ENCODE data around the gene MFN2. TPM values are rescaled to one million over a fixed set of nuclear protein-coding genes. Genes with fewer than 3 reads are reported as not detected.

Gene MFN2
- polyA plus RNA-seq, 1 donor: 71.4 TPM

DNA sequence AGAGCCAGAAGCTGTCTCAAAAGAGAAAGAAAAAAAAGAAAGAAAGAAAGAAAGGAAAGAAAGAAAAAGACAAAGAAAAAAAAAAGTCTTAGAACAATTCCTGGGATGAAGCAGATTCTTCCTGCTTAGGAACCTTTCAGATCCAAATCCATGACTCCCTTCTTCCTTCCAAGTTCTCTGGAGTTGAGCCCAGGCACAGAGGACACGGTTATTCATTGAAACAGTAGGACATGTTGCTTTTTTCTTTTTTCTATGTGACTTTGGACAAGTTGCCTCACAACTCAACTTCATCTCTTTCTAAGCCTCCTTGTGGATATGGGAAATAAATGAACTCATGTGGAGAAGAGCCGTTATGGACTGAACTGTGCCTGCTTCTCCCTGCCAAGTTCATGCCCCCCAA lies 68.1 kb downstream of the MFN2 start:
- no peak for DNase-seq

DNA sequence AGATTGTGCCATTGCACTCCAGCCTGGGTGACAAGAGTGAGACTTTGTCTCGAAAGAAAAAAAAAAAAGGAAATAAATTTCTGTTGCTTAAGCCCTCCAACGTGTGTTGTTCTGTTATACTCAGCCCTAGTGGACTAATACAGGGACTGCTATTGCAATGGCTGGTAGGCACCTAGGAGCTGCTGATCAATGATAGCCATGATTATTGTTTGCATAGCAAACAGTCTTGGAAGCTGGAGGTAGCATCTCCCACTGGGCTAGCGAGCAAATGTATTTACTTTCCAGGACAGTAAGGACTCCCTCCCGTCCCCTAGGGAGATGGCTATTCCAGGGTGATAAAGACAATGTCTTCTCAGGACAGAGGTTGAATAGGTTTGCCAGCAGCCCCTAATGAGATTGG lies 69.4 kb downstream of the MFN2 start:
- DNase-seq: no peak

DNA sequence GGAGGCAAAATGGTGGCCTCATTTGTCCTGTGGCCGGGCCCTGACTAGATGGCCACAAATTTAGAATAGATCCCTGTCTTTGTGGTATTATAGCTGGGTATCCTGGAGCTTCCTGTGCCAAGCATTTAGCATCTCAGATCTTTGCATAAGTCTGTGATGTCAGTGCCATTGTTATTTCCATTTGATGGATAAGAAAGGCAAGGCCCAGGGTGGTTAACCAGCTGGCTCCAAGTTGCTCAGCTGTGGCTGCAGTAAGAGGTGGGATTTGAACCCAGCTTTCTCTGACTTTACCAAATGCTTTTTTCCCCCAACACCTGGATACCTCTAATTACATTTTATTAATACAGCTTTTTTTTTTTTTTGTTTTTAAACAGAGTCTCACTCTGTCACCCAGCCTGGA lies 71.1 kb downstream of the MFN2 start:
- no peak for DNase-seq

DNA sequence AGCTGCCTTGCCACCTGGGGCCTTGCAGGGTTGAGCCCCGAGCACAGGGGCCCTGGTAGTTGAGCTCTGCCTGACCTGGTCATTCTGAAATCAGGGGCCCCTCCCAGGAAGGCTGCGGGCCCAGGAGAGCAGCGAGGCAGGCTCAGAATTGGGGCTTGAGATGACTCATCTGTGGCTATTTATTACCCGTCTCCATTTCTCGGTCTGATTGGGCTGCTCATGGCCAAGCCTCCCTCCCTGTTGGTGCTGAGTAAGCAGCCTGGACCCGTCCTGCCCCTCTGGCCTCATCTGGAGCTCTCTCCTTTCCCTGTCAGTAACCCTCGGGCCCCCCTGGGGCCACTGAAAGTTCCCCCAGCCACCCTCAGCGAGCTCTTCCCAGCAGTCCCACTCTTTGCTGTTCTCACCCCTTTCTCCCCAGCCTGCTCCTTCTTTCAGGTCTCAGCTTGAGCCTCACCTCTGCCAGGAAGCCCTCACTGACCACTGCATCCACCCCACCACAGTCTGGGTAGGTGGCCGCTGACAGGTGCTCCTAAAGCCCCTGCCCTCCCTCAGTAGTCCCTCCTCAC lies 71.8 kb downstream of the MFN2 start:
- DNase-seq: no peak

DNA sequence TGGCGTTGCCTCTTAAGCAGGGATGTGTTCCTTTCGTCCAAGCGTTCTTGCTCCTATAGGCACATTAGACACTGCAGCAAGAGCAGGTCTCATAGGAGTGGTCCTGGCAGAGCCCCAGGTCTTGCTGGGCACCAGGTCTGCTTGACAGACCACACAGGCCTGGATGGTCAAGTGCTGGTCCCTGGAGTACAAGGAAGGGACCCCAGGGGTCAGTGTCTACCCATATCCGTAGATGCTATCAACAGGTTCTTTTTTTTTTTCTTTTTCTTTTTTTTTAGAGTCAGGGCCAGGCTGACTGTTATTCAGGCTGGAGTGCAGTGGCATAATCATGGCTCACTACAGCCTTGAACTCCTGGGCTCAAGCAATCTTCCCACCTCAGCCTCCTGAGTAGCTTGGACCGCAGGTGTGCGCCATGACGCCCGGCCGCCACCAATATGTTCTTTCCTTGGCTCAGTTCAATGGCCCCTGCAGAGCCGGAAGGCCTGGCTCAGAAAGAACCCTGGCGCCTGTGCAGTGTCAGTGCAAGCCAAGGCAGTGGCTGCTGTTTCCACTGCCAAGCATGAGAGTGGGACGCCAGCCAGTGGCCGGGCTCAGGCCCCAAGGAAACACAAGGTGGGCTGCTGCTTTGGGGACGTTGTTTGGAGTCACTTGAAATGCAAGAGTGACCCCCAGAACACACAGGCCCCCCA lies 72.9 kb downstream of the MFN2 start:
- DNase-seq: no peak

DNA sequence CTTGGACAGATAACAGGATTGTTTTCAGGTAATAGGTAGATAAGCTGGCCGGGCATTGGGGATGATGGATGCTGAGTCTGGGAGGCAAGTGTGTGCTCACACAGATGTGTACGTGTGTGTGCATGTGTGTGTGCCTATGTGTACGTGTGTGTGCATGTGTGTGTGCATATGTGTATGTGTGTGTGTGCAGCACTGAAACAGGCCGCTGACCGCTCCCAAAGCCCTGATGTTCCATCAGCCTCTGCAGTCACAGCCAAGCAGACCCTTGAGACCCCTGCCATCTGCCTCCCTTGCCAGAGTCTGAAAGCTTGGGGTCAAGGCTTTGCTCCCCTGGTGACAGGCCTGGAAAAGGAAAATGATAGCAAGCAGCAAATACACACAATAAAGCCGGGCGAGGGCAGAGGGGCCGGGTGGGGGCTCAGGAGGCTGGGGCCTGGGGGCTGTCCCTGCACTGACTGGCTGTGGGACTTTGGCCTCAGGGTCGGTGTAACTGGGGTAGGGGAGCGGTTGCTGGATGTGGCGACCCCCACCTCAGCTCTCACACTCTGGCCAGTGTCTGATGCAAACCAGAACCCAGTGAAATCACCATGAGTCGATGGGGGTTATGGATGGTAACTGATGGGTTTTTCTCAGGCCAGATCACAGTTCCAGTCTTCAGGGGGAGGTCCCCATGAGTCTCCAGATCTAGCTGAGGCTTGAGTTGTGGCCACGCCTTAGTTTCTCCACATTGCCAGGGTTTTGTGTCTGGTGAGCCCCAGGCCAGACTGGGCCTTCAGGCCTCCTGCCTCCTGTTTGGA lies 73.7 kb downstream of the MFN2 start:
- DNase-seq: no peak

DNA sequence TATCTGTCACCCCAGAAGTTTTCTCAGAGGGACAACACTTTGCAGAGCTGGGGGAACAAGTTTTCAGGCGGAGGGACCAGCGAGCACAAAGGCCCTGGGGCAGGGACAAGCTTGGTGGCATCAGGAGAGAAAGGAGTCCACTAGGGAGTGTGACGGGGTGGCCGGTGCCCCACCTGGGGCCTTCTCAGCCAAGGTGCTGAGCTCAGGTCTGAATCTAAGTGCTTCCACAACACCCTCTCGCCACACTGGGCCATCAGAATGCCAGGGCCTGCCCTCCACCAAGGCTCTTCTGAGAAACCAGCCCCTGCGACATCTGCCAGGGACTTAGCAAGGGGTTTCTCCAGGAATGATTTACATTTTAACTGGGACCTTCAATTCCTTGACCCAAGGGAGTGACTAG lies 75.0 kb downstream of the MFN2 start:
- DNase-seq: no peak

DNA sequence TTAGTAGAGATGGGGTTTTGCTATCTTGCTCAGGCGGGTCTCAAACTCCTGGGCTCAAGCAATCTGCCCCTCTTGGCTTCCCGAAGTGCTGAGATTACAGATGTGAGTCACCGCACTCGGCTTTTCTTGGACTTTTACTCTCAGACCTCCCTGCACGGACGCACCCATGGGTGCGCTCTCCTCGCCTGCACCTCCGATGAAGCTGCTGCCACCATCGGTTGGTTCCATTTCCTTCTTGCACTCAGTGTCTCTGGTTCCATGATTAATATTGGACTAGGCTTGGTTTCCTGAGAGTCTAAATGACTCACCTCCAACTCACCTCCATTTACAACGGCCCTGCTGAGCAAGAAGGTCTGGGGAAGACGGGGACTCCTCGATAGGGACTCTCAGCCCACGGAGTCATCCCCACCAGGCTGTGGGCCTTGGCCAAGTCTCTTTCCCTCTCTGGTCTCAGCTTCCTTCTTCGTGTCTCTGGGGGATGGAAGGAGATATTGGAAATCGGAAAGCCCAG lies 76.1 kb downstream of the MFN2 start:
- DNase-seq: no peak

DNA sequence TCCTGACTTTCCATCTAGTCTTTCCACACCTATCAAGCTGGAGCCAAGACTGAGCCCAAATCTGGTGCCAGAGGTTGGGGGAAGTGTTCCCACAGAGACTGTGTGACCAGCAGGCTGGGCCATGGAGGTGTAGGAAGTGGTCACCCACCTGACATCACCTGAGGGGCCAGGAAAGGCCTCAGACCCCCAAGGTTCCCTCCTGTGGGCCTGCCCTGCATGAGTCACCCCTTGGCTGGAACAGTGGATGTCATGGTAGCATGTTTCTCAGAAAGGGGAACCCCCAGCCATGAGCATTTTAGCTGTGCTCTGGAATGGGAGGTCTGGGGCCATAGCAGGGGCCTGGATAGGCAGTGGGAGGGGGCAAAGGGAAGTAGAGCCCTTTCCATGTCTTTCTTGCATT lies 77.1 kb downstream of the MFN2 start:
- DNase-seq: no peak

DNA sequence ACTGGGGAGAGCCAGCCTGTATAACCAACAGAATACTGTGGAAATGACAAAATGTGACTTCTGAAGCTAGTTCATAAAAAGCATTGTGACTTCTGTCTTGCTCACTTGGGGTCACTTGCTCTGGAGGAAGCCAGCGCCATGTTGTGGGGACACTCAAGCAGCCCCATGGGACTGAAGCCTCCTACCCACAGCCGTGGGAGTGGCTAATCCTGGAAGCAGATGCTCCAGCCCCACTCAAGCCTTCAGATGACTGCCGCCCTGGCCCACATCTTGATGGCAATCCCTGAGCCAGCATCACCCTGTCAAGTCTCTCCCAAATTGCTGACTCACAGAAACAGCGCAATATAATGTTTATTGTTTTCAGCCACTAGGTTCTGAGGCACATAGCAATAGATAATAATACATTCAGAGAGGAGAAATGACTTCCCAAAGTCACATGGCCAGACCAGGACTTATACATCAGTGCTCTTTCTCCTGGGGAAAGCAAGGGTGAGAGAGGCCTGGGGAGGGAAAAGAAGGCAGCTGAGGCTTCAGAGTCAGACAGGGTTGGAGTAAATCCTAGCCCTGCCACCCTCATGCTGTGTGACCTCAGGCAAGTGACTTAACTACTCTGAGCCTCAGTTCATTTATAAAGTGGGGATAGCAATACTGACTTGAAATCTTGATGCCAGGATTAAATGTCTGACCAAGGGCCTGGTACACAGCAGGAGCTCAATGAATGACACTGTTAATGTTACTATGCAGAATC lies 77.9 kb downstream of the MFN2 start:
- DNase-seq: no peak

DNA sequence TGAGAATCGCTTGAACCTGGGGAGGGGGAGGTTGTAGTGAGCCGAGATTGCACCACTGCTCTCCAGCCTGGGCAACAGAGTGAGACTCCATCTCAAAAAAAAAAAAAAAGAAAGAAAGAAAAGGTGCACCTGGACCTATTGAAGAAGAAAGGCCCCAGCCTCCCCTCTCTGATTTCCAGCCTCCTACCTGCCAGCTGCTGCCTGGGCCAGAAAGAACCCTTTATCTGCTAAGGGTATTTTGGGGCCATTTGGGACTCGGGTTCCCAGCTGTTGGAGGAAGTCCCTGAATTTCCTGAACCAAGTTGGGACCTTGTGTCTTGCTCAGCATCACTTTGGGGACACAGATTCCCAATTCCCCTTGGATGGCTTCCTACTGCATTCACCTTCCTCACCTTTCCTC lies 79.0 kb downstream of the MFN2 start:
- DNase-seq: no peak

DNA sequence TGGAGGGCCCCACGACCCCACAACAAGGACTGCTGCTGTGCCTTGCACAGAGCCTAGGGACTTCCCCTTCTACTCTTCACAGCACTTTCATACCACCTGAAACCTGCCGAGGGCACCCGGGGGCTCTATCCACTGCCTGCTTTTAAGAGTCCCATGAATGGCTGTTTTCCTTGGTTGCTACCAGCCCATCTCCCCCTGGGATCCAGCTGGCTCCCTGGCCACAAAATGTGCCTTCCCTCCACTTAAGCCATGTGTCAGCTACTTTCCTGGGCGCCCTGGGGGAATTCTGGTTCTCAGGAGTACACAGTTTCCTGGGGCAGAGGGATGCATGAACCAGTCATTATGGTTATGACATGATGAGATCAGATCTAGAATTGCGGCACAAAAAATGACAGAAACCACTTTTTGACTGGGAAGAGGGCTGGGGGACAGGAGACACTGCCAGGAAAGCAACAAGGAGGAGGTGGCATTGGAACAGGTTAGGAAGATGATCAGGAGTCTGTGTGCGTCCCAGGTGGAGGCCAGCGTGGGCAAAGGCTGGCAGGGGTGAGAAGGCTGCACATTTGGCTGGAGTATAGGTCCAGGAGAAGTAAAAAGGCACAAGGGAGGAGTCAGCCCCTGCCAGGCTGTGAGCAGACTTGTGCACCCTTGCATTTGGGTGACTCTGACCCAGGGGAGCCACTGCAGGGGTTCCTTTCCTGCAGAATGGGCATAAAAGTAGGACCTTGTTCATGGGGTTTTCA lies 79.6 kb downstream of the MFN2 start:
- no peak for DNase-seq

DNA sequence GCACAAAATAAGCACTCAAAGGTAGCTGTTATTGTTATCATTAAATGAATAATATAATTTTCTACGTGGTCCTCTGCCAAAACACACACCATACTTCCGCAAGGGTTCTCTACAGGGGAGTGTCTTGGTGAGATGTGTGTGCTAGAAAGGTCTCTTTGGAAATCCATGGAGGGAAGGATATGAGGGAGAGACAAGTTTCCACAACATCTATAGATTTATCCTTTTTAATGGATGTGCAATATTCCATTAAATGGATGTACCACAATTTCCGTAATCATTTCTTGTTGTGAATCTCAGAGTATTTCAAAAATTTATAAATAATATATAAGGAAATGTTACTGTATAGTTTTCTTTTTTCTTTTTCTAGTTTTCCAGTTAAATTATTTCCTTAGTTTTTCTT lies 80.3 kb downstream of the MFN2 start:
- DNase-seq: no peak

Other genes with a start within 250 kb of the MFN2 start
- 37.1 TPM for gene AGTRAP, start 244.3 kb upstream of the MFN2 start, polyA plus RNA-seq (ENCODE audit: insufficient read length)
- 0.42 TPM for gene C1orf167, start 218.3 kb upstream of the MFN2 start, polyA plus RNA-seq (ENCODE audit: insufficient read length)
- gene MTHFR, start 174.5 kb upstream of the MFN2 start, polyA plus RNA-seq (ENCODE audit: insufficient read length): 24.9 TPM
- 26.6 TPM for gene CLCN6, start 174.3 kb upstream of the MFN2 start, polyA plus RNA-seq (ENCODE audit: insufficient read length)
- 0.81 TPM for gene NPPA, start 132.7 kb upstream of the MFN2 start, polyA plus RNA-seq (ENCODE audit: insufficient read length)
- not detected for gene NPPB, start 121.5 kb upstream of the MFN2 start, polyA plus RNA-seq (ENCODE audit: insufficient read length)
- 34.8 TPM for gene KIAA2013, start 54.0 kb upstream of the MFN2 start, polyA plus RNA-seq (ENCODE audit: insufficient read length)
- 84.3 TPM for gene PLOD1, start 45.7 kb upstream of the MFN2 start, polyA plus RNA-seq (ENCODE audit: insufficient read length)
- 24.7 TPM for gene MIIP, start 39.1 kb downstream of the MFN2 start, polyA plus RNA-seq (ENCODE audit: insufficient read length)
- 0.57 TPM for gene TNFRSF8, start 82.9 kb downstream of the MFN2 start, polyA plus RNA-seq (ENCODE audit: insufficient read length)
- gene TNFRSF1B, start 186.5 kb downstream of the MFN2 start, polyA plus RNA-seq (ENCODE audit: insufficient read length): 4.4 TPM
- gene VPS13D, start 249.6 kb downstream of the MFN2 start, polyA plus RNA-seq (ENCODE audit: insufficient read length): 37.2 TPM

Measured in left kidney (tissue), 2 donors.